GM19455 (cell line): ENCODE measurements around the gene MIA2.
"Not testable (repeated sequence)": the region's sequence is repeated elsewhere in the genome, so short reads cannot be mapped to it uniquely, and the experiment has no call there.

Experiments used
- ATAC-seq: cut with Tn5 transposase; IDR thresholded peaks from one replicate; pipeline ENCODE4 v1.9.1; 2021; ENCODE audit not compliant: unreplicated experiment

Gene MIA2

DNA sequence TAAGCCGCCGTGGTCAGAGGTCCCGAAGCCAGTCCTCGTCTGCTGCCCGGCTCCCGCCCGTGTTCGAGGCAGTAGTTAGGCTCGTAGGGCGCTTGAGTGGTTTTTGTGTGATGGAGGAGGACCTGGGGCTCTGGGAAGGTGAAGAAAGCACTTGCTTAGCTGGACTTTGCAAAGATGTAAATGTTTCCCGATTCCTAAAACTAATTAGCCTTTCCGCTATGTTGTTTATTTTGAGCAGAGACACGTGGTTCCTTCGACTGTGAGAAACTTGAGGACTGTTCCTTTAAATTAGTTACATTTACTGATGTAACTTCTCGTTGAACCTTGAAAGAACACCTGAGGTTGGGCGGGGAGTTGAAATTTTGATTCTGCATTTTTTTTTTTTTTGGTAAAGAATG is 33.9 kb downstream of the MIA2 start:
- peak; percentile 14 for ATAC-seq

DNA sequence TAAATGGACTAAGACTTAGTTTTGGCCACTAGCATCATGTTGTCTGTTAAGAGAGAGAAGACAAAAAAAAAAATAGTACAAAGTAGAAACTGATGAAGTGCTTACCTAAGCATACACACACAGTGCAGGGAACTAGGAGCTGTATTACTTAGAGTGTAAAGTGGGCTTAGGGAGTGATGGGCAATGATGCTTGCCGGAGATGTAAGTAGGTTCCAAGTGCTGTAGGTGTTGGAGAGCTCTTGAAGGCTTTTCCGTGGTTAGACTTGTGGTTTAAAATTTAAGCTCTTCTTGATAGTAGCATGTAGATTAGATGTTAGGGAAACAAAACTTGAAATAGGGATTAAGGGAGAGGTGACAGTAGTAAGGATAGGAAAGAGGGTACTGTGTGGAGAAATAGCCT is 34.7 kb downstream of the MIA2 start:
- no peak for ATAC-seq

DNA sequence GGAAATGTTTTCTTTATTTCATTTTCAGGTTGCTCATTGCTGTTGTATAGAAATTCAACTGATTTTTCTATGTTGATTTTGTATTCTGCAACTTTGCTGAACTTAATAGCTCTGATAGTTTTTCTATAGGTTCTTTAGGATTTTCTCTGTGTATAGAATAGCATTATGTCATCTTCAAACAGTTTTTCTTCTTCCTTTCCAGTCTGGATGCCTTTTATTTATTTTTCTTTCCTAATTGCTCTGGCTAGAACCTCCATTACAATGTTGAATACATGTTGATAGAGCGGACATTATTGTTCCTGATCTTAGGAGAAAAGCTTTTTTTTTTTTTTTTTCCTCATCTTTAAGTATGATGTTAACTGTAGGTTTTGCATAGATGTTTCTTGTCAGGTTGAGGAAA is 39.2 kb downstream of the MIA2 start:
- ATAC-seq = no peak

DNA sequence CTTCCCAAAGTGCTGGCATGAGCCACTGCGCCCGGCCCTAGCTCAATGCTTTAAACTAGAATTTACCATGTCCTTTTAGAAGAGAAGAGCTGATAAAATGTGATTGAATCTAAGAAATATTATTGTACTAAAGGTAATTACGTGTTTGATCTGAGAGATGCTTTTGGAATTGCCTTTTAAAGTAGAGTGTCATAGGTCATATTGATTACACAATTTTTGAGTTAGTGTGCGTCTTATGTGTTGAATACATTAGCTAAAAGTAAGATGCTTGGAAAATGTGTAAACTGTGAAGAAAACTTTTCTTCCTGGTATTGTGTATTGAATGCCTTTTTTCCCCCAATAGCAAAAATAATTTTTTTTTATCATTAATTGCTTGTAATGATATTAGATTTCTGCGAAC is 41.7 kb downstream of the MIA2 start:
- ATAC-seq = no peak

DNA sequence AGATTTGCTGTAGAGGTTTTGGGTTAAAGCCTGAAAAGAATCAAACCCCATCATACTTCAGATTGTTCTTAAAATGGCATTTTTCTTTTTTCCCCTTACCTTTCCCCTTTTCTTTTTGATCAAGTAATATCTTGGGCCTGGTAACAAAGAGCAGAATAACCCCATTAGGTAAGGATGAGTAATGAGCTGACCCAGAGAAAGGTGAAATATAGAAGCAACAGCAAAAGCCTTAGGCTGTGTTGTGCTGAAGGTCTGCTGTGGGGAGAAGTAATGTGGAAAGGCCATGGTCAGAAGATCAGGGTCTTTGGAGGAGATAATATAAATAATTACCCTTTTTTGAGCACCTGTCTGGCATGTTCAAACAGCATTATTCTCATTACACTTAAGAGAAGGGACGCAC is 42.3 kb downstream of the MIA2 start:
- no peak for ATAC-seq

DNA sequence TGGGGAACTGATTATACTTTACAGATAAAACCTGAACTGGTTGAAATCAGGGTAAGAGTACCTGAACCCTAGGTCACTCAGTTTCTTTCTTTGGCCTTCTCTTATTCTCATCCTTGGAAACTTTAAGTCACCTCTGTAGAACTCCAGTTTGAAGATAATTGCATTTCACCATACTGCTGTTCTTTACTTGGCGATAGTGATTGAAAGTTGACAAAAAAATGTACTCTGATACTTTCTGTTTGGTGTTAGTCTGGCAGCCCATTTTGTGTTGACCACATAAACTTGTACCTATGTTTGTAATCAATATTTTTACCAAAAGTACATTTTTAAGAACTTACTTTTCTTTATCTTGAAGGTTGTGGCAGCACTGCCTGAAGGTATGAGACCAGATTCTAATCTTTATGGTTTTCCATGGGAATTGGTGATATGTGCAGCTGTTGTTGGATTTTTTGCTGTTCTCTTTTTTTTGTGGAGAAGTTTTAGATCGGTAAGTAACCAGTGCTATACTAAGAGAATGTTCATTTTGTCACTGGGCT is 42.9 kb downstream of the MIA2 start:
- ATAC-seq = no peak

DNA sequence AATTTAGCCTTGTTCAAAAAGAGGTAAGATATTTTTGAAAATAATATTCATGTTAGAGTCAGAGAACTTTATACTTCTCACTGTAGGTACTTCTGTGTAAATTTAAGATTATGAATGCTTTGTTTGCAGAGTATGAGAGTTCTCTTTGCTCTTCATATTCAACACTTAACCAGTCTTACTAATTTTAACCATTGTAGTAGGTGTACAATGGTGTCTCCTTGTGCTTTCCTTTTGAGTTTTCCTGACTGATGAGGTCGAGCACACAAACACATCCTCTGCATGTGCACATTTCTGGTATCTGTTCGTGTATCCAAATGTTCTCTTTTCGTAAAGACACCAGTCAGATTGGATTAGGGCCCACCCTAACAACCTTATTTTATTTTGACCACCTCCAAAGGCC is 45.8 kb downstream of the MIA2 start:
- ATAC-seq = no peak

DNA sequence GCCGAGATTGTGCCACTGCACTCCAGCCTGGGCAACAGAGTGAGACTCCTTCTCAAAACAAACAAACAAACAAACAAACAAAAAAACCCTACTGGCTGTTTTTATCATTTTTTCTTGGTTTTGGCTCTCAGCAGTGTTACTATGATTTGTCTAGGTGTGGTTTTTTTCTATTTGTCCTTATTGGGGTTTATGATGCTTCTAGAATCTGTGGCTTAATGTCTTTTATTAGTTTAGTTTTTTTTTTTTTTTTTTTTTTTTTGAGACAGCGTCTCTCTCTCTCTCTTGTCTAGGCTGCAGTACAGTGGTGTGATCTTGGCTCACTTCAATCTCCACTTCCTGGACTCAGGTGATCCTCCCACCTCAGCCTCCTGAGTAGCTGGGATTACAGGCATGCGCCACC is 47.0 kb downstream of the MIA2 start:
- ATAC-seq = not testable (repeated sequence)

DNA sequence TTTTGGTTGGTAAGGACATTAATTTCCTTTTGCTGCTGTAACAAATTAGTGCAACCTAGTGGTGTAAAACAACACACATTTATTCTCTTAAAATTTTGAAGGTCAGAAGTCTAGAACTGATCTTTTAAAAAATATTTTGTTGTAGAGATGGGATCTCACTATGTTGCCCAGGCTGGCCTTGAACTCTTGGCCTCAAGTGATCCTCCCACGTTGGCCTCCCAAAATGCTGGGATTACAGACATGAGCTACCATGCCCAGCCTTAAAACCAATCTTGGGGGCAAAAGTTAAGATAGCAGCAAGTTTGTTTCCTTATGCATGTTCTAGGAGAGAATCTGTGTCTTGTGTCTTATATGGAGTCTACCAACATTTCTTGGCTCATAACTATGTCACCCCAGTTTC is 55.8 kb downstream of the MIA2 start:
- no peak for ATAC-seq

DNA sequence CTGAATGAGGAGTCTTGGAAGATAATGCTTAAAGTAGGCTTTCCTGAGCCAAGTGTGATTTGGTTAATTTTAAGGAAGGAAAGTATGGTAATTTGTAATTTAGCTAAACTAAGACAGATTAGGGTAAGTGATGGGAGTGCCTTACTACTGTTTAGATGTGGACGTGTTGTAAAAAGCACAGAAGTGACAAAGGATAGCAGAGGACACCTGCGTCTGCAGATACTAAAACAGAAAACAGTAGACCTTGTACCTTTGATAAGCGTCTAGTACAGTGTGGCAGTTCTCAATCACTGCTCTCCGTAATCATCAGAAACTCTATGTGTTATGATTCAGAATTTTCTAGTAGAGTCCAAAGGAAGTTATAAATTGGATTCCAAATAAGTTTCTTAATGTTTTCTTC is 58.0 kb downstream of the MIA2 start:
- no peak for ATAC-seq

DNA sequence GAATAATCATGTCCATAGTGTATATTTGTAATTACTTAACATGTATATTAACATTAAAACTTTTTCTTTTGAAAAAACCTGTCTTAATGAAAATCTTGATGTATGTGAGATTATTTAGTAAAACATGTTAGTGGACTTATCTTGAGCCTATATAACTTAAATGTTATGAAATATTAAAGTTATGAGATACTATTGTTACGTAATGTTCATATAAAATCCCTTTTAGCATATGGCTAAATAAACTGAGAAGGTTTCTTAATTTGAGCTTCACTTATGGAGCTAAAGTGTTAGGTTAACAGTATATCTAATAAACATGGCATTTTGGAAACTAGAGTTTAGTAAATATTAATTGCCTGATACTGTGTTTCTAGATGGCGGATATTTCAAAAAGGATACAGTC is 59.9 kb downstream of the MIA2 start:
- ATAC-seq = no peak

DNA sequence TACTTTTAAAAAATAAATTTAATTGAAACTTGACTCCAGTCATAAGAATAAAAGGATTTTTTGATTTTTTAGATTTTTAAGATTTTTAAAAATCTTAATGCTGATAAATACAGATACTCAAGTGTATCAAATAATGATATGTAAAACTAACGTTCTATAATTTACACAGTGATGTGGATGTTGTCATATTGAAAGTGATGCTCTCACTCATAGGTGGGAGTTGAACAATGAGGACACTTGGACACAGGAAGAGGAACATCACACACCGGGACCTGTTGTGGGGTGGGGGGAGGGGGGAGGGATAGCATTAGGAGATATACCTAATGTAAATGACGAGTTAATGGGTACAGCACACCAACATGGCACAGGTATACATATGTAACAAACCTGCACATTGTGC is 66.7 kb downstream of the MIA2 start:
- ATAC-seq = not testable (repeated sequence)

DNA sequence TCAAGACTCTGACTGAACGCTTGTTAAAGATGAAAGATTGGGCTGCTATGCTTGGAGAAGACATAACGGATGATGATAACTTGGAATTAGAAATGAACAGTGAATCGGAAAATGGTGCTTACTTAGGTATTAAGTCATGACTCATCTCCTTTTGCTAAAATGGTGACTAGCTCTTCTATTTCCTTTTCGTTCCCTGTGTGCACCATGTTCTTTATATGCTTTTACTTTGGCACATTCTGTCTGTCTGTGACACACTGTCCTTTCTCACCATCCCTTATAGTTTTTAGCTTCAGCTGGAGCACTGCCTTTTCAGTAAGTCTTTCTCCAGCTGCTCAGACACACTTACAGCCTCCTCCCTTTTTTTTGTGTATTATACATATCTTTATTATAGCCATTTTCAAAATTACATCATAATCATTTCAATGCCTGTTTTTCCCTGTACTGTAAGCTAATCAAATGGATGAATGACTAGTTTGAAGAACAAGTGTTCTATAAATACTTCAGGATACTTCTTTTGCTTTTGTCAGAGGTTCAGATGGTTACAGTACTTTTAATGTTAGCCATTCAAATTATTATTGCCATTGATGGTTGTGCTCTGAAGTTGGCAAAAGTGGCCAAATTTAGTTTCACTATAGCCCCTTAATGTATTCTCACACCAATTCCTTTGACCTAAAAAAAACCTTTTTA is 68.6 kb downstream of the MIA2 start:
- no peak for ATAC-seq

DNA sequence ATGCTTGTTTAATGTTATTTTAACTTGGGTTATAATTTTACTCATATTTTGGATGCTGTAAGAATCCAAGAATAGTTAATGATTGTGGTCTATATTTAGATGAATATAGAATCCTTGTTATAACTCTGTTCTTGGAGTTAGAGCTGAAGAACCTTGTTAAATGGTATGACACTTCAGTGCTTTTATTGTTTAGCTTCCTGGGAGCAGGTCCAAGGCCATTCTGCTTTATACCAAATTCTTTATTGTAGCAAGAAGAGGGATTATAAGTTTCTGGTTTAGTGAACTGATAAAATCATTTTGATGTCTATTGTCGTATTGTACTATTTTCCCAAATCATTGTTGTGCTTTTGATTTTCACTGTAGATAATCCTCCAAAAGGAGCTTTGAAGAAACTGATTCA is 69.4 kb downstream of the MIA2 start:
- ATAC-seq = no peak

DNA sequence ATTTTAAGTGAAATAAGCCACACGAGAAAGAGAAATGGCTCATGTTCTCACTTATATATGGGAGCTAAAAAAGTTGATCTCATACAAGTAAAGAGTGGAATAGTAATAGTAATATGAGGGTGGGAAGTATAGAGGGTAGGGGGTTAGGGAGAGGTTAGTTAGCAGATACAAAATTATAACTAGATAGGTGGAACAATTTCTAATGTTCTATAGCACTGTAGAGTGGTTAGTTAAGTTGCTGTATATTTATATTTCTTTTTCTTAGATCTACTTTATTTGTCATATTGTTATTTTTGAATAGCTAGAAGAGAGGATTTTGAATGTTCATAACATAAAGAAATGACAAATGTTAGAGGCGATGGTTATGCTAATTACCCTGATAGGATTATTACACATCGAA is 74.1 kb downstream of the MIA2 start:
- ATAC-seq = no peak

DNA sequence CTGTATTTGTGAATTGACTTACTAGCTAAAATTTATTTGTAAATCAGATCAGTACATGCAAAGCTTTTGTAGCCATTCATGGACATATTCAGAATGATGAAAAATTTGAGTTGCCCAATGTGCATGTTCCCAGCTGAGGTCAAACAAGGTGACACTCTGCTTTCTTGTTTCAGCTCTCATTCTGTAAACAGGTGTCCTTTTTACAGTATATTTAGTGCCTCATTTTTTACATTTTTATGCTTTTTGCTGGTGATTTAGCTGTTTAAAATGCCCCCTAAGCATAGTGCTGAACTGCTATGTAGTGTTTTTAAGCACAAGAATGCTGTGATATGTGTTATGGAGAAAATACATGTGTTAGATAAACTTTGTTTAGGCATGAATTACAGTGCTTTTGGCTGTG is 76.3 kb downstream of the MIA2 start:
- ATAC-seq = no peak

DNA sequence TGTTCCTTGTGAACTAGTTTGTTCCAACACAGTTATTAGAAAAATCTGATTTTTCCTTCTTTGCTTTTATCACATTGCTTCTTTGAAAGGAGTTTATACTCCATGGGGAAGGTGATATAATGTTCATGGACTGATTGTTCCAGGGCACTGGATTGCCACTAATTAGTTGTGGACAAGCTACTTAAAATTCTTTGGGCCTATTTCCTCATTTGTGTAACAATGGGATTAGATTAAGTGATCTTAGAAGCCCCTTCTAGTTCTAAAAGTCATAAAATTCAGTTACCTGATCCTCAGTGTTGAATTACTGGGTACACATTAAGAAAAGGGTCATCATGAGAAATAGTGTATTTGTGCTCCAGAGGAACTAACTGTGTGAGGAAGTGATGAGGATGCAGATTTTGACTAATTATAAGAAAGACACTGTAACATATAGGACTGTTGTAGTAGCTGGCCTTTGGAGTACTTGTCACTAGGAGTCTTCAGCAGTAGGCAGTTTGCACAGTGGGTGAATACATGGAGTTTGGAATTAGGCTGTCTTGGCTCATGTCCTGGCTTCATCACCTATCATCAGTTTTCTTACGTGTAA is 82.2 kb downstream of the MIA2 start:
- ATAC-seq = no peak

DNA sequence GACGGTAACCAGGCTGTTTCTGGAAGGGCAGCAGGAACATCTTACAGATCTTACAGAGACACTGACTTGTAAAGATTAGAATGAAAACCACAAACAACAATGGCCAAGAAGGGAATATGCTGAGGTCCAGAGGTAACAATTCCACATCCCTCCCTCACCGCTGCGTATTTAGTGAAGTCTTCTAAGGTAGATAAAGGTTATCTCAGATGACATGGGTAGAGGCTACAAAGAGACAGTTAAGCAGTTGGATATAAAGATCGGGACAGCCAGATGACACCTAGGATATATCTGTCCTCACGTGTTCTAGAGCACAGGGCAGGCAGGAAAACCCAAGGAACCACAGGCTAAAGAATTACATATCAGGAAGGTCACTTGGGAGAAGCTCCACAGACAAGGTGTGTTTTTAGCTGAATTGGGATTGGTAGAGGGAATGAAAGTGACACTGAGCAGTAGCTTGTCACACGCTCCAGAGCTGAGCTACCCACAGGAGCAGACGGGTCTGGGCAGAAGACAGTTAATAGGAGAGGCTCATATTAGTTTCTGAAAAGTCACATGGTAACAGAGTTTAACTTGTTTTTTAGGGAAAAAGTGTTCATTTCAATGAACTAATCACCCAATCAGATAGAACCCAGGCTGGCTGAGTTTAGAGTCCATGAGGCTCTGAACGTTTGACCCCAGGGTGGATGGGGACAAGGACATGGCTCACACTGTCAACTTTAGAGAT is 83.3 kb downstream of the MIA2 start:
- ATAC-seq = no peak

DNA sequence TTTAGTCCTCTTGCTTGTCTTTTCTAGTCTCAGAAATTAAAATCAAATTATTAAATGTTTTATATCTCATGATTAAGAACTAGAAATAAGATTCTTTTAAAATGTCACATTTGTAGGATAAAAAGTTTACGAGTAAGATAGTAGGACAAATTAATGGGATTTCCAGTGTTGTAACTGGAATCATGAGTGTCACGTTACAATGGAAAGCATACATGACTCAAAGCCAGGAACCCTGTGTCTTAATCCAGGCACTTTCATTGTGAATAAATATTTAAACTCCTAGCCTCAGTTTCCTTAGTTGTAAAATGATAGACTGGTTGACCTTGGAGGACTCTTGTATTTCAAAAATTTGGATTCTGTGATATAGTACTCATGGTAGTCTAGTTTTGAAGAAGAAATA is 84.9 kb downstream of the MIA2 start:
- ATAC-seq = no peak

DNA sequence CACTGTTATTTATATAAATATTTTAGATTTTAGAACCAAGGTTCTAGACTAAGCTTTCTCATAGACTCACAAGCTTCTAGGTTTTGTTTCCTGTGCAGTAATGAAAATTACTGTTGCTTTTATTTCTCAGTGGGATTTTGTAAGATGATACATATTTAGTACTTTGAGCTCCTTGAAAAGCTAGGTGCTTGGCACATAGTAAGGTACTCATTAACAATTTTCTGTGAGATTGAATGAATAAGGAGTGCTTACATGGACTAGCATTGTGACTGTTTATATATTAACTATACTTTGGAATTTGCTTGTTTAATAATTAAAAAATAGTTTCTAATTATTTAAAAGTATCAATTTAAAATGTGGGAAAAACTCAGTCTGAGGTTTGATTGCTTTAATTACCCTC is 85.7 kb downstream of the MIA2 start:
- no peak for ATAC-seq

DNA sequence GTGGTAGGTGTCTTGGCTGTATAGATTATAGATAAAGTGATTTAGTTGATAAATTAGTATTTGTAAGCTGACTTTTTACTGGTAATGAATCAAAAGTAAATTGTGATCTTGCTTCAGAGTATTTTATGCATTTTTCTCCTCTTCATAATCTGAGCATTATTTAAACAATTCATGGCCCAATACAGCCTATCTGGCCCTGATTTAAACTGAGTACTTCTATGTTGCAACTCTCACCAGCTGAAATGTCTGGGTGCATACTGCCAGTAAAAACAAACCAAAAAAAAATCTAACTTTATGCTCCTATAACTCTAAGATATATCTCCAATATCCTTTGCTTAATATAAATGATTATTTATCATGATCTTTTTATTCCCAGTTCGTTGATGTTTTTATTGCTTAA is 86.6 kb downstream of the MIA2 start:
- no peak for ATAC-seq

DNA sequence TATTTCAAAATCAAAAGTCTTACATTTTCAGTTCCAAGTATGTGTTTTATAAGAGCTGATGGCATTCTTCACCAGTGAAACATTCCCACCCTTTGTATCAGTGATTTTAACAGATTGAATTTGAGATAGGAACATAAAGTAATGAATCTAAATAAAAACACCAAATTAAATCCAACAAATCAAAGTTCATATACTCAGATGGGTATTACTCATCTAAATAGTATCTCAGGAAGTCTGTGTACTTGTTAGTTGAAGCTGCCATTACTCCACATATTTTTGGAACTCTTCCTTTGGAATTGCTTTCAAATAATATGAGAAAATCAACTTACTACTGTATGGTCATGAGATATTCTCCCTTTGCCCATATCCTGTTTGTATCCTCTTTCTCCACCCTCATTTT is 89.1 kb downstream of the MIA2 start:
- ATAC-seq = no peak
